Kidney epithelial cell (primary cell): ENCODE measurements around the gene HOXD4. TPM values are rescaled to one million over a fixed set of nuclear protein-coding genes. Genes with fewer than 3 reads are reported as not detected.

Experiments used
- DNase-seq: peaks from one replicate; pipeline ENCODE4 v3.0.0-alpha.2; 2010; ENCODE audit warnings: low read depth
- H3K27me3 ChIP-seq: 2 replicates; pipeline ENCODE4 v1.6.0; 2011; ENCODE audit warnings: low read length; ENCODE audit not compliant: control insufficient read depth, insufficient read depth
- H3K36me3 ChIP-seq: 2 replicates; pipeline ENCODE4 v1.5.1; 2011; ENCODE audit warnings: low read length; ENCODE audit not compliant: control insufficient read depth, insufficient read depth
- H3K4me3 ChIP-seq: 2 replicates; pipeline ENCODE4 v1.5.1; 2011; ENCODE audit warnings: low read depth, mild to moderate bottlenecking, control low read depth, low read length
- total RNA-seq: library from RNA; depleted of rRNA; stranded (reverse); fragments of >200 nt; gene quantifications from 2 replicates; pipeline ENCODE4 v1.2.3, GENCODE V29; 2015
- TF ChIP-seq, protein P1 (sequence below): IDR thresholded peaks from 2 replicates; pipeline ENCODE4 v1.5.1; 2011; ENCODE audit warnings: mild to moderate bottlenecking, moderate library complexity, low read length, control low read depth, inconsistent platforms; ENCODE audit not compliant: insufficient read depth, poor library complexity, severe bottlenecking

Gene HOXD4
- total RNA-seq, 1 donor from 2014 or later, result 5.4 TPM

- H3K4me3 ChIP-seq, result no peak overlapping the region
- DNase-seq, result no peak
- H3K36me3 ChIP-seq, result no peaks in the 10 kb centered on the region
- no peaks in the 10 kb centered on the region for H3K27me3 ChIP-seq
- TF ChIP-seq, protein P1, sequence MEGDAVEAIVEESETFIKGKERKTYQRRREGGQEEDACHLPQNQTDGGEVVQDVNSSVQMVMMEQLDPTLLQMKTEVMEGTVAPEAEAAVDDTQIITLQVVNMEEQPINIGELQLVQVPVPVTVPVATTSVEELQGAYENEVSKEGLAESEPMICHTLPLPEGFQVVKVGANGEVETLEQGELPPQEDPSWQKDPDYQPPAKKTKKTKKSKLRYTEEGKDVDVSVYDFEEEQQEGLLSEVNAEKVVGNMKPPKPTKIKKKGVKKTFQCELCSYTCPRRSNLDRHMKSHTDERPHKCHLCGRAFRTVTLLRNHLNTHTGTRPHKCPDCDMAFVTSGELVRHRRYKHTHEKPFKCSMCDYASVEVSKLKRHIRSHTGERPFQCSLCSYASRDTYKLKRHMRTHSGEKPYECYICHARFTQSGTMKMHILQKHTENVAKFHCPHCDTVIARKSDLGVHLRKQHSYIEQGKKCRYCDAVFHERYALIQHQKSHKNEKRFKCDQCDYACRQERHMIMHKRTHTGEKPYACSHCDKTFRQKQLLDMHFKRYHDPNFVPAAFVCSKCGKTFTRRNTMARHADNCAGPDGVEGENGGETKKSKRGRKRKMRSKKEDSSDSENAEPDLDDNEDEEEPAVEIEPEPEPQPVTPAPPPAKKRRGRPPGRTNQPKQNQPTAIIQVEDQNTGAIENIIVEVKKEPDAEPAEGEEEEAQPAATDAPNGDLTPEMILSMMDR, result no peak
These were observed 17.8 kb downstream of the HOXD4 start for GRCh38 chr2:176169181-176169580.

DNA sequence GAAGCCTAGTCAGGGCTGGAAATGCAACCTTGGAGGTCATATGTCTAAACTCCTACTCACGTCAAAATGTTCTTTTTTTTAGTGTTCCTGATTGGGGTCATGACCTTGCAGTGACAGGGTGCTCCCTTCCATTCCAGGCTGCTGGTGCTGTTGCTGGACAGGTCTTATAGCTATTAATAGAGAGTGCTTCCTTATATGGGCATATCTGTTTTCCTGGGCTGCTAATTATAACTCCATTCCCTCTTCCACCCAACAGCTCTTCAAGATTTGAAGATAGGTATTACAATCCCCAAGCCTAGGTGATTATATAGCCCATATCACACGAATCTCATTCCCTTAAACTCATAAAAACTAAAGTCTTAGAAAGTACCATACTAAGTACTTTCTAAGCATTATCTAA, 18.4 kb downstream of the HOXD4 start:
- TF ChIP-seq, protein P1, result no peak
- H3K27me3 ChIP-seq, result no peaks in the 10 kb centered on the region
- H3K36me3 ChIP-seq, result no peaks in the 10 kb centered on the region
- H3K4me3 ChIP-seq, result no peak overlapping the region
- no peak for DNase-seq

- TF ChIP-seq, protein P1, result no peak
- Histone ChIP-seq H3K36me3 (no peaks in the 10 kb centered on the region), H3K27me3 (no peaks in the 10 kb centered on the region), H3K4me3 (no peak overlapping the region)
- DNase-seq, result no peak
These were observed 19.4 kb downstream of the HOXD4 start for GRCh38 chr2:176170602-176171305.

DNA sequence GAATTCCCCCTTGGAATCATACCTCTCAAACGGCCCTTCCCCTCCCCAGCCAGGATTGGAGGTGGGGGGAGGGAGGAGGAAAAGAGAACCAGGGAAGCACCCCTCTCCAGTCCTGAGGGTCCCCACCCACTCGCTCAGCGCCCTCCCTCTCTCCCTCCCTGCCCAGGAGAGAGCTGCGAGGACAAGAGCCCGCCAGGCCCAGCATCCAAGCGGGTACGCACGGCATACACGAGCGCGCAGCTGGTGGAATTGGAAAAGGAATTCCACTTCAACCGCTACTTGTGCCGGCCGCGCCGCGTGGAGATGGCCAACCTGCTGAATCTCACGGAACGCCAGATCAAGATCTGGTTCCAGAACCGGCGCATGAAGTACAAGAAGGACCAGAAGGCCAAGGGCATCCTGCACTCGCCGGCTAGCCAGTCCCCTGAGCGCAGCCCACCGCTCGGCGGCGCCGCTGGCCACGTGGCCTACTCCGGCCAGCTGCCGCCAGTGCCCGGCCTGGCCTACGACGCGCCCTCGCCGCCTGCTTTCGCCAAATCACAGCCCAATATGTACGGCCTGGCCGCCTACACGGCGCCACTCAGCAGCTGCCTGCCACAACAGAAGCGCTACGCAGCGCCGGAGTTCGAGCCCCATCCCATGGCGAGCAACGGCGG, 20.1 kb downstream of the HOXD4 start:
- no peak for DNase-seq
- Histone ChIP-seq H3K27me3 (no peaks in the 10 kb centered on the region), H3K4me3 (peak overlapping the region; percentile 43), H3K36me3 (no peaks in the 10 kb centered on the region)
- TF ChIP-seq, protein P1, result no peak

DNA sequence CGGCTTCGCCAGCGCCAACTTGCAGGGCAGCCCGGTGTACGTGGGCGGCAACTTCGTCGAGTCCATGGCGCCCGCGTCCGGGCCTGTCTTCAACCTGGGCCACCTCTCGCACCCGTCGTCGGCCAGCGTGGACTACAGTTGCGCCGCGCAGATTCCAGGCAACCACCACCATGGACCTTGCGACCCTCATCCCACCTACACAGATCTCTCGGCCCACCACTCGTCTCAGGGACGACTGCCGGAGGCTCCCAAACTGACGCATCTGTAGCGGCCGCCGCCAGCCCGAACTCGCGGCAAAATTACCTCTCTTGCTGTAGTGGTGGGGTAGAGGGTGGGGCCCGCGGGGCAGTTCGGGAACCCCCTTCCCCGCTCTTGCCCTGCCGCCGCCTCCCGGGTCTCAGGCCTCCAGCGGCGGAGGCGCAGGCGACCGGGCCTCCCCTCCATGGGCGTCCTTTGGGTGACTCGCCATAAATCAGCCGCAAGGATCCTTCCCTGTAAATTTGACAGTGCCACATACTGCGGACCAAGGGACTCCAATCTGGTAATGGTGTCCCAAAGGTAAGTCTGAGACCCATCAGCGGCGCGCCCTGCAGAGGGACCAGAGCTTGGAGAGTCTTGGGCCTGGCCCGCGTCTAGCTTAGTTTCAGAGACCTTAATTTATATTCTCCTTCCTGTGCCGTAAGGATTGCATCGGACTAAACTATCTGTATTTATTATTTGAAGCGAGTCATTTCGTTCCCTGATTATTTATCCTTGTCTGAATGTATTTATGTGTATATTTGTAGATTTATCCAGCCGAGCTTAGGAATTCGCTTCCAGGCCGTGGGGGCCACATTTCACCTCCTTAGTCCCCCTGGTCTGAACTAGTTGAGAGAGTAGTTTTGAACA, 20.9 kb downstream of the HOXD4 start:
- DNase-seq, result no peak
- Histone ChIP-seq H3K4me3 (peak overlapping the region; percentile 43), H3K27me3 (no peaks in the 10 kb centered on the region), H3K36me3 (no peaks in the 10 kb centered on the region)
- TF ChIP-seq, protein P1, result no peak
